ENCODE results near the gene CERS3.

- TF ChIP-seq CTCF (optimal IDR thresholded peaks at IDR 0.05 in 1 of 3, IDR thresholded peaks at IDR 0.05 in 1 of 3, conservative IDR thresholded peaks at IDR 0.05 in 1 of 3; ENCODE audit: extremely low read depth in 1 of 3, insufficient read depth in 2 of 3, low read length in 3 of 3): peak; percentile 35 to 47 (median 38)
- no peak for TF ChIP-seq EZH2 (IDR thresholded peaks at IDR 0.05; ENCODE audit: low read length)
Observed at GRCh38 chr15:100383302-100384107, 145.2 kb downstream of the CERS3 start.
